Loucy (cell line): ENCODE measurements around the gene FANCE.

Experiments
- H2AFZ ChIP-seq: fragments of 200-600 bp; sonication (generic); 2 replicates; pipeline ENCODE4 v1.6.0; 2016; ENCODE audit warnings: antibody characterized with exemption, mild to moderate bottlenecking, low read length, moderate library complexity
- H3F3A ChIP-seq: fragments of 200-600 bp; 2 replicates; pipeline ENCODE4 v1.6.0; 2016; ENCODE audit warnings: antibody characterized with exemption, low read depth, mild to moderate bottlenecking
- H3K27me3 ChIP-seq: fragments of 200-600 bp; sonication (generic); 2 replicates; pipeline ENCODE4 v1.6.1; 2014; ENCODE audit warnings: low read length, mild to moderate bottlenecking; ENCODE audit not compliant: insufficient read depth, poor library complexity, severe bottlenecking
- H3K36me3 ChIP-seq: fragments of 200-600 bp; sonication (generic); 2 replicates; pipeline ENCODE4 v1.6.1; 2016; ENCODE audit warnings: low read length; ENCODE audit not compliant: insufficient read depth
- H3K4me1 ChIP-seq: fragments of 200-600 bp; sonication (generic); 2 replicates; pipeline ENCODE4 v1.5.1; 2014; ENCODE audit warnings: low read length, mild to moderate bottlenecking; ENCODE audit not compliant: insufficient read depth, poor library complexity, severe bottlenecking
- H3K4me2 ChIP-seq: fragments of 200-600 bp; sonication (generic); 2 replicates; pipeline ENCODE4 v1.6.0; 2014; ENCODE audit warnings: antibody characterized with exemption, low read length, low read depth, mild to moderate bottlenecking; ENCODE audit not compliant: poor library complexity, severe bottlenecking
- H3K4me3 ChIP-seq: fragments of 200-600 bp; sonication (generic); 2 replicates; pipeline ENCODE4 v1.5.1; 2014; ENCODE audit warnings: low read length, mild to moderate bottlenecking, mixed read lengths; ENCODE audit not compliant: poor library complexity, severe bottlenecking
- H3K79me2 ChIP-seq: fragments of 200-600 bp; sonication (generic); 2 replicates; pipeline ENCODE4 v1.6.1; 2014; ENCODE audit warnings: low read length; ENCODE audit not compliant: insufficient read depth
- H3K9ac ChIP-seq: fragments of 200-600 bp; sonication (generic); 2 replicates; pipeline ENCODE4 v1.6.0; 2014; ENCODE audit warnings: mild to moderate bottlenecking, low read depth, low read length, moderate library complexity; ENCODE audit not compliant: poor library complexity, severe bottlenecking
- H3K9me2 ChIP-seq: fragments of 200-600 bp; sonication (generic); replicated peaks from 2 replicates; pipeline ENCODE4 v1.6.1; 2016; ENCODE audit warnings: low read depth, low read length, mixed read lengths
- H3K9me3 ChIP-seq: fragments of 200-600 bp; sonication (generic); 2 replicates; pipeline ENCODE4 v1.6.1; 2014; ENCODE audit warnings: mild to moderate bottlenecking, antibody characterized with exemption, low read length, low read depth; ENCODE audit not compliant: insufficient read depth
- H4K20me1 ChIP-seq: fragments of 200-600 bp; sonication (generic); 2 replicates; pipeline ENCODE4 v1.6.0; 2014; ENCODE audit warnings: antibody characterized with exemption, low read length, mild to moderate bottlenecking; ENCODE audit not compliant: insufficient read depth, poor library complexity, severe bottlenecking
- CTCF ChIP-seq: fragments of 200-600 bp; sonication (generic); conservative IDR thresholded peaks from 2 replicates; pipeline ENCODE4 v1.5.1; 2014; ENCODE audit warnings: mild to moderate bottlenecking, antibody characterized with exemption, low read length
- EZH2phosphoT487 ChIP-seq: fragments of 200-600 bp; IDR thresholded peaks from 2 replicates; pipeline ENCODE4 v1.6.1; 2018; ENCODE audit warnings: antibody characterized with exemption, mild to moderate bottlenecking, moderate library complexity, borderline replicate concordance

FANCE gene

GRCh38 chr6:35452183-35453090, at the start of gene FANCE:
TSS of gene FANCE (plus strand) at chr6:35452338. CDS start at chr6:35452546, 208 bp downstream.
- Histone ChIP-seq H3K4me3 (peak within 1 kb of the TSS; percentile 85), H3K36me3 (no peaks in the 10 kb centered on the region), H2AFZ (peak within 1 kb of the TSS; percentile 84), H3K4me2 (peak within 1 kb of the TSS; percentile 99), H3K9ac (peak within 1 kb of the TSS; percentile 80), H3K79me2 (peaks cover 29% of the 10 kb centered on the region), H3F3A (no peaks in the 10 kb centered on the region), H3K9me2 (no peaks in the 10 kb centered on the region), H4K20me1 (peaks cover 14% of the 10 kb centered on the region), H3K4me1 (peaks cover 28% of the 10 kb centered on the region), H3K9me3 (no peaks in the 10 kb centered on the region), H3K27me3 (no peaks in the 10 kb centered on the region)
- TF ChIP-seq EZH2phosphoT487 (no peak), CTCF (no peak)

- H3K9ac ChIP-seq, result no peak overlapping the region
- TF ChIP-seq CTCF (no peak), EZH2phosphoT487 (no peak)
- H4K20me1 ChIP-seq, result no peaks in the 10 kb centered on the region
- H3K27me3 ChIP-seq, result no peaks in the 10 kb centered on the region
- no peaks in the 10 kb centered on the region for H3K79me2 ChIP-seq
- H3K36me3 ChIP-seq, result no peaks in the 10 kb centered on the region
- H3K9me2 ChIP-seq, result no peaks in the 10 kb centered on the region
- H3F3A ChIP-seq, result no peaks in the 10 kb centered on the region
- H3K4me1 ChIP-seq, result no peaks in the 10 kb centered on the region
- no peak overlapping the region for H3K4me3 ChIP-seq
- H2AFZ ChIP-seq, result no peak overlapping the region
- H3K9me3 ChIP-seq, result no peaks in the 10 kb centered on the region
- no peak overlapping the region for H3K4me2 ChIP-seq
Observed at GRCh38 chr6:35402856-35403191, 49.3 kb upstream of the FANCE start.

- H3K4me1 ChIP-seq, result no peaks in the 10 kb centered on the region
- no peaks in the 10 kb centered on the region for H3K36me3 ChIP-seq
- no peak overlapping the region for H3K9ac ChIP-seq
- H3K27me3 ChIP-seq, result no peaks in the 10 kb centered on the region
- no peak overlapping the region for H2AFZ ChIP-seq
- no peaks in the 10 kb centered on the region for H3F3A ChIP-seq
- H3K4me3 ChIP-seq, result no peak overlapping the region
- TF ChIP-seq CTCF (no peak), EZH2phosphoT487 (no peak)
- H3K79me2 ChIP-seq, result no peaks in the 10 kb centered on the region
- H4K20me1 ChIP-seq, result no peaks in the 10 kb centered on the region
- H3K9me2 ChIP-seq, result no peaks in the 10 kb centered on the region
- H3K4me2 ChIP-seq, result no peak overlapping the region
- H3K9me3 ChIP-seq, result no peaks in the 10 kb centered on the region
Observed at GRCh38 chr6:35403544-35404442, 48.3 kb upstream of the FANCE start.
